Small intestine (tissue), 7 donors: ENCODE measurements around the gene SENP6. TPM values are rescaled to one million over a fixed set of nuclear protein-coding genes. Genes with fewer than 3 reads are reported as not detected.
"Not testable (repeated sequence)": the region's sequence is repeated elsewhere in the genome, so short reads cannot be mapped to it uniquely, and the experiment has no call there.

Experiments
- DNase-seq, 2 donors: peaks; one replicate each; pipeline versions ENCODE4 v3.0.0 to v3.0.0-alpha.2; 2013
- FAIRE-seq: peaks from 2 replicates; lab custom pipeline; 2012; peaks lifted over from hg19 to GRCh38; lab: Jason Lieb, UNC
- H3K27ac ChIP-seq, 3 donors: one replicate each; pipeline ENCODE4 v1.5.1; 2013; ENCODE audit warnings: low read length in 2 of 3, mild to moderate bottlenecking in 2 of 3, control low read depth in 1 of 3, inconsistent platforms in 1 of 3, low read depth in 1 of 3, moderate library complexity in 1 of 3
- H3K27me3 ChIP-seq, 3 donors: one replicate each; pipeline ENCODE4 v1.6.1; 2013; ENCODE audit warnings: low read length in 3 of 3, inconsistent platforms in 1 of 3; ENCODE audit not compliant: control insufficient read depth in 3 of 3, insufficient read depth in 3 of 3
- H3K36me3 ChIP-seq, 3 donors: one replicate each; pipeline ENCODE4 v1.6.1; 2013; ENCODE audit warnings: low read length in 3 of 3, inconsistent platforms in 1 of 3, low read depth in 1 of 3, mild to moderate bottlenecking in 1 of 3, moderate library complexity in 1 of 3; ENCODE audit not compliant: control insufficient read depth in 3 of 3, insufficient read depth in 2 of 3
- H3K4me1 ChIP-seq, 3 donors: one replicate each; pipeline ENCODE4 v1.6.1; 2013; ENCODE audit warnings: low read length in 2 of 3, inconsistent platforms in 1 of 3, low read depth in 1 of 3, mild to moderate bottlenecking in 1 of 3, moderate library complexity in 1 of 3; ENCODE audit not compliant: control insufficient read depth in 3 of 3, insufficient read depth in 2 of 3
- H3K4me3 ChIP-seq, 3 donors: one replicate each; pipeline ENCODE4 v1.5.1; 2013; ENCODE audit warnings: low read length in 3 of 3, control low read depth in 1 of 3, inconsistent platforms in 1 of 3, low read depth in 1 of 3, mild to moderate bottlenecking in 1 of 3, moderate library complexity in 1 of 3
- H3K9me3 ChIP-seq, 2 donors: one replicate each; pipeline ENCODE4 v1.6.1; 2013; ENCODE audit warnings: low read depth in 1 of 2, low read length in 1 of 2; ENCODE audit not compliant: control insufficient read depth in 2 of 2, insufficient read depth in 1 of 2
- WGBS, 3 donors: extraction: QIAGEN DNeasy Blood & Tissue Kit; methylation state at CpG; one replicate each; pipeline ENCODE4 v1.1.7; 2013; 5-methylcytosine and 5-hydroxymethylcytosine counted together
- polyA plus RNA-seq, 4 donors: library from polyadenylated mRNA; stranded (reverse) in 3 of 4; unstranded in 1 of 4; fragments of 200-250 nt in 3 of 4; fragments of 120-200 nt in 1 of 4; gene quantifications; one replicate each; pipeline versions ENCODE4 v1.2.1 to v1.2.3, GENCODE V29; 2013
- donor health status: healthy with polysubstance abuse.
- donor health status: control.
- donor health status: control.
- donor health status: Bipolar disorder and iron deficiency.
- donor health status: healthy.

Gene SENP6
- polyA plus RNA-seq, 4 donors: 25.3 to 87.2 (median 27.4) TPM

- Histone ChIP-seq H3K27me3 (no peaks in the 10 kb centered on the region), H3K9me3 (peaks cover 0 to 4% of the 10 kb centered on the region in 2 donors), H3K4me3 (no peak overlapping the region), H3K27ac (no peak overlapping the region), H3K36me3 (peaks cover 0 to 14% (median 0%) of the 10 kb centered on the region in 3 donors), H3K4me1 (peaks cover 0 to 12% (median 3%) of the 10 kb centered on the region in 3 donors)
- DNase-seq (no peak), FAIRE-seq (no peak)
Measured at GRCh38 chr6:75621846-75622245, 20.2 kb downstream of the SENP6 start.

- DNase-seq (no peak), FAIRE-seq (no peak)
- peaks cover 3 to 23% (median 4%) of the 10 kb centered on the region in 3 donors for H3K36me3 ChIP-seq
- 67 to 74% (median 68%) methylated on average over 1 of the region's 1 CpG for WGBS, 3 donors
- H3K4me3 ChIP-seq: no peak overlapping the region
- no peak overlapping the region for H3K27ac ChIP-seq
- H3K9me3 ChIP-seq: peaks cover 0 to under 1% of the 10 kb centered on the region in 2 donors
- no peaks in the 10 kb centered on the region for H3K27me3 ChIP-seq
- H3K4me1 ChIP-seq: peaks cover 0 to 10% (median 3%) of the 10 kb centered on the region in 3 donors
Measured at GRCh38 chr6:75623491-75623890, 21.8 kb downstream of the SENP6 start.

GRCh38 chr6:75624335-75624734 lies 22.7 kb downstream of the SENP6 start:
- no peaks in the 10 kb centered on the region for H3K9me3 ChIP-seq
- H3K27me3 ChIP-seq: no peaks in the 10 kb centered on the region
- no peak for FAIRE-seq
- peaks cover 0 to 9% (median 0%) of the 10 kb centered on the region in 3 donors for H3K4me1 ChIP-seq
- no peak overlapping the region for H3K4me3 ChIP-seq
- H3K27ac ChIP-seq: no peak overlapping the region
- 71 to 81% (median 80%) methylated on average over 4 of the region's 4 CpGs for WGBS, 3 donors
- DNase-seq: no peak
- H3K36me3 ChIP-seq: peaks cover 3 to 29% (median 4%) of the 10 kb centered on the region in 3 donors

GRCh38 chr6:75624988-75625387 lies 23.3 kb downstream of the SENP6 start:
- Histone ChIP-seq H3K4me3 (no peak overlapping the region), H3K4me1 (peaks cover 0 to 6% (median 0%) of the 10 kb centered on the region in 3 donors), H3K36me3 (peaks cover 3 to 32% (median 4%) of the 10 kb centered on the region in 3 donors), H3K9me3 (no peaks in the 10 kb centered on the region), H3K27ac (no peak overlapping the region), H3K27me3 (no peaks in the 10 kb centered on the region)
- 78 to 81% (median 80%) methylated on average over 7 of the region's 7 CpGs for WGBS, 3 donors
- FAIRE-seq: no peak
- no peak for DNase-seq

- no peak for FAIRE-seq
- H3K27me3 ChIP-seq: no peaks in the 10 kb centered on the region
Measured at GRCh38 chr6:75626561-75626960, 24.9 kb downstream of the SENP6 start.

GRCh38 chr6:75627708-75628107 lies 26.0 kb downstream of the SENP6 start:
- FAIRE-seq, H3K9me3 ChIP-seq, H3K4me1 ChIP-seq, H3K27me3 ChIP-seq, H3K27ac ChIP-seq, DNase-seq, H3K4me3 ChIP-seq: not testable (repeated sequence)
- H3K36me3 ChIP-seq: peaks cover 3 to 31% (median 4%) of the 10 kb centered on the region in 3 donors
- WGBS, 3 donors: 94 to 95% (median 95%) methylated on average over 9 of the region's 9 CpGs

More at GRCh38 chr6:75626561-75626960, 24.9 kb downstream of the SENP6 start:
- Histone ChIP-seq H3K36me3 (peaks cover 3 to 35% (median 4%) of the 10 kb centered on the region in 3 donors), H3K4me3 (no peak overlapping the region), H3K4me1 (no peaks in the 10 kb centered on the region), H3K9me3 (no peaks in the 10 kb centered on the region), H3K27ac (no peak overlapping the region)
- WGBS, 3 donors: 90 to 97% (median 96%) methylated on average over 2 of the region's 2 CpGs
- no peak for DNase-seq

GRCh38 chr6:75631859-75632635 lies 30.4 kb downstream of the SENP6 start:
- Histone ChIP-seq H3K27me3 (no peaks in the 10 kb centered on the region), H3K27ac (no peak overlapping the region), H3K4me3 (no peak overlapping the region), H3K4me1 (no peaks in the 10 kb centered on the region), H3K9me3 (no peaks in the 10 kb centered on the region), H3K36me3 (peaks cover 4 to 24% (median 5%) of the 10 kb centered on the region in 3 donors)
- DNase-seq (no peak), FAIRE-seq (no peak)
- 89 to 94% (median 91%) methylated on average over 5 of the region's 5 CpGs for WGBS, 3 donors

- DNase-seq (no peak), FAIRE-seq (no peak)
- WGBS, 3 donors: 81 to 93% (median 91%) methylated on average over 1 of the region's 1 CpG
- no peaks in the 10 kb centered on the region for H3K9me3 ChIP-seq
- no peak overlapping the region for H3K27ac ChIP-seq
- H3K4me3 ChIP-seq: no peak overlapping the region
- H3K4me1 ChIP-seq: no peaks in the 10 kb centered on the region
- no peaks in the 10 kb centered on the region for H3K27me3 ChIP-seq
- peaks cover 0 to 22% (median 5%) of the 10 kb centered on the region in 3 donors for H3K36me3 ChIP-seq
Measured at GRCh38 chr6:75633045-75633444, 31.4 kb downstream of the SENP6 start.
